GM23248 (cell line): ENCODE data around the gene FHAD1. TPM values are rescaled to one million over a fixed set of nuclear protein-coding genes. Genes with fewer than 3 reads are reported as not detected.

Experiments
- DNase-seq: peaks from one replicate; pipeline ENCODE4 v3.0.0-alpha.2; 2015
- H2AFZ ChIP-seq: fragments of 200-600 bp; sonication (generic); 2 replicates; pipeline ENCODE4 v1.6.1; 2016; ENCODE audit warnings: antibody characterized with exemption
- H3F3A ChIP-seq: fragments of 200-600 bp; sonication (generic); 2 replicates; pipeline ENCODE4 v1.6.1; 2016; ENCODE audit warnings: mild to moderate bottlenecking, antibody characterized with exemption, mixed run types; ENCODE audit not compliant: insufficient read depth
- H3K27ac ChIP-seq: fragments of 200-600 bp; sonication (generic); 2 replicates; pipeline ENCODE4 v1.5.1; 2016; ENCODE audit warnings: mild to moderate bottlenecking
- H3K27me3 ChIP-seq: fragments of 200-600 bp; sonication (generic); replicated peaks from 2 replicates; pipeline ENCODE4 v1.6.1; 2016; ENCODE audit warnings: mild to moderate bottlenecking; ENCODE audit not compliant: insufficient read depth
- H3K36me3 ChIP-seq: fragments of 200-600 bp; sonication (generic); 2 replicates; pipeline ENCODE4 v1.6.1; 2016; ENCODE audit warnings: low read depth, mild to moderate bottlenecking
- H3K4me1 ChIP-seq: fragments of 200-600 bp; sonication (generic); 2 replicates; pipeline ENCODE4 v1.6.1; 2016; ENCODE audit warnings: mild to moderate bottlenecking; ENCODE audit not compliant: insufficient read depth
- H3K4me2 ChIP-seq: fragments of 200-600 bp; sonication (generic); one replicate; pipeline ENCODE4 v1.6.1; 2016; ENCODE audit warnings: mild to moderate bottlenecking; ENCODE audit not compliant: unreplicated experiment
- H3K4me3 ChIP-seq: fragments of 200-600 bp; sonication (generic); 2 replicates; pipeline ENCODE4 v1.5.1; 2016; ENCODE audit warnings: mild to moderate bottlenecking
- H3K79me2 ChIP-seq: fragments of 200-600 bp; sonication (generic); 2 replicates; pipeline ENCODE4 v1.6.1; 2016; ENCODE audit warnings: mild to moderate bottlenecking; ENCODE audit not compliant: insufficient read depth
- H3K9ac ChIP-seq: fragments of 200-600 bp; sonication (generic); 2 replicates; pipeline ENCODE4 v1.6.1; 2016; ENCODE audit warnings: mild to moderate bottlenecking
- H3K9me2 ChIP-seq: fragments of 200-600 bp; sonication (generic); 2 replicates; pipeline ENCODE4 v1.6.1; 2016; ENCODE audit warnings: mixed run types, mild to moderate bottlenecking, moderate library complexity; ENCODE audit not compliant: insufficient read depth
- H3K9me3 ChIP-seq: fragments of 200-600 bp; sonication (generic); one replicate; pipeline ENCODE4 v1.6.1; 2017; ENCODE audit warnings: low read depth
- H4K20me1 ChIP-seq: fragments of 200-600 bp; sonication (generic); 2 replicates; pipeline ENCODE4 v1.6.0; 2016; ENCODE audit not compliant: insufficient read depth
- EZH2 ChIP-seq: fragments of 200-600 bp; sonication (generic); IDR thresholded peaks from 2 replicates; pipeline ENCODE4 v1.6.1; 2018; ENCODE audit warnings: antibody characterized with exemption, mild to moderate bottlenecking; ENCODE audit not compliant: insufficient read depth, poor library complexity, severe bottlenecking
- EZH2phosphoT487 ChIP-seq: fragments of 200-600 bp; sonication (generic); IDR thresholded peaks from 2 replicates; pipeline ENCODE4 v1.6.1; 2018; ENCODE audit warnings: antibody characterized with exemption, moderate library complexity, mild to moderate bottlenecking, low read depth; ENCODE audit not compliant: insufficient read depth
- WGBS, 2 experiments: methylation state at CpG; one replicate each; pipeline ENCODE4 v1.1.6; 2015 to 2017; ENCODE audit warnings: low lambda C conversion rate in 2 of 2, low coverage in 1 of 2; ENCODE audit errors: missing lambda C conversion rate in 2 of 2; 5-methylcytosine and 5-hydroxymethylcytosine counted together
- in situ Hi-C: fragments of 300-500 bp; cut with MboI; formaldehyde crosslinking; loops from 2 replicates; pipeline ENCODE4 v1.15.0; 2020
- polyA plus RNA-seq: library from polyadenylated mRNA; unstranded; fragments of >200 nt; fragmentation: Nextera tagmentation; extraction: Ambion mirVana; gene quantifications from 2 replicates; pipeline ENCODE4 v1.2.1, GENCODE V29; 2016
- total RNA-seq: library from RNA; depleted of rRNA; stranded (reverse); fragments of >200 nt; shearing (Covaris generic); gene quantifications from 2 replicates; pipeline ENCODE4 v1.2.3, GENCODE V29; 2014

The FHAD1 gene
- total and polyA plus RNA-seq, 2 experiments from 2014 or later: 0.24 TPM; not detected in 1

DNA sequence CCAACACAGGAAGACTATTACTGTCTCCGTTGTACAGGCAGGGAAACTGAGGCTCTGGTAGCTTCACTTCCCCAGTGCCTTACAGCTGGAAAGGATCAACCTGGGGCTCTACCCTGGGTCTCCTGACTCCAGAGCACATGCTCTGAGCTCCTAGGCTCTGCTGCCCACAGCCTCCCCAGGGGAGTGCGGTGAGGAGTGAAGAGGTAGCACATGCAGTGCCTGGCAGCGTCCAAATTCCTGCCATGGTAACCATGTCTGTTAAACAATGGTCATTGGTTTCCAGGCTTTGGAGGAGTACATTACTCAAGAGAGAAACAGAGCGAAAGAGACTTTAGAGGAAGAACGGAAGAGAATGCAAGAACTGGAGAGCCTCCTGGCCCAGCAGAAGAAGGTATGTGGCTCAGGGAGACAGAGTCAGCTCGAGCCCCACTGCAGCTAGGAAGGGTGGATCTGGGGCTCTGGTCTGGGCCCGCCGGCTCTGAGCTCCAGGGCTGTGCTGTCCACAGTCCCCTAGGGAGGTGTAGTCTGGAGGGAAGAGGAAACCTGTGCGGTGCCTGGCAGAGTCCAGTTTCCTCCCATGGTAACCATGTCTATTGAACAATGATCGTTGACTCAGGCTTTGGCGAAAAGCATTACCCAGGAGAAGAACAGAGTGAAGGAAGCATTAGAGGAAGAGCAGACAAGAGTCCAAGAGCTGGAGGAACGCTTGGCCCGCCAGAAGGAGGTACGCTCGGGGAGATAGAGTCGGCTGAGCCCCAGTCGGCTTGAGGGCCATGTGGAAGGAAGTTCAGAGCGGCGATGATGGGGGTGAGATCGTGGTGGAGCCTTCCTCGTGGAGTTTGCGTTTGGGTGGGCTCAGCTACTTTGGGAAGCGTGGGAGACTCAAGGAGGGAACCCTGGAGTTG, 98.0 kb downstream of the FHAD1 start:
- Histone ChIP-seq H3K9me2 (no peaks in the 10 kb centered on the region), H3K9me3 (no peaks in the 10 kb centered on the region), H3K79me2 (no peaks in the 10 kb centered on the region), H3K36me3 (no peaks in the 10 kb centered on the region), H3K4me3 (no peak overlapping the region), H3K4me2 (no peak overlapping the region), H2AFZ (no peak overlapping the region), H3K27me3 (no peaks in the 10 kb centered on the region), H3K27ac (no peak overlapping the region), H3F3A (peaks cover 16% of the 10 kb centered on the region; the same call in 1 of the 2 replicates), H3K9ac (no peak overlapping the region), H4K20me1 (no peaks in the 10 kb centered on the region), H3K4me1 (no peaks in the 10 kb centered on the region)
- 91 to 95% methylated on average over 21 to 23 of the region's 23 CpGs for WGBS, 2 experiments
- TF ChIP-seq EZH2phosphoT487 (no peak), EZH2 (no peak)
- no peak for DNase-seq
- in situ Hi-C loops: no loop called here

- 97 to 99% methylated on average over 17 of the region's 17 CpGs for whole genome bisulfite sequencing, 2 experiments
- DNase-seq: no peak
- no peak overlapping the region for H3K4me3 ChIP-seq
Observed at GRCh38 chr1:15345705-15346345, 98.8 kb downstream of the FHAD1 start.

GRCh38 chr1:15346346-15347030, 99.5 kb downstream of the FHAD1 start:
- Histone ChIP-seq H3K9me2 (no peaks in the 10 kb centered on the region), H3K4me2 (no peak overlapping the region), H3K9me3 (no peaks in the 10 kb centered on the region), H3K9ac (no peak overlapping the region), H4K20me1 (no peaks in the 10 kb centered on the region), H3F3A (peaks cover 11% of the 10 kb centered on the region; the same call in 1 of the 2 replicates), H3K27me3 (no peaks in the 10 kb centered on the region), H3K4me3 (no peak overlapping the region), H3K36me3 (no peaks in the 10 kb centered on the region), H3K27ac (no peak overlapping the region), H3K79me2 (no peaks in the 10 kb centered on the region), H2AFZ (no peak overlapping the region), H3K4me1 (no peaks in the 10 kb centered on the region)
- no peak for DNase-seq
- TF ChIP-seq EZH2 (no peak), EZH2phosphoT487 (no peak)
- WGBS, 2 experiments: 96 to 97% methylated on average over 14 of the region's 14 CpGs
- in situ Hi-C loops: no loop called here

More at GRCh38 chr1:15345705-15346345, 98.8 kb downstream of the FHAD1 start:
- Histone ChIP-seq H3K36me3 (no peaks in the 10 kb centered on the region), H3K9ac (no peak overlapping the region), H3K79me2 (no peaks in the 10 kb centered on the region), H3K9me3 (no peaks in the 10 kb centered on the region), H3K4me1 (no peaks in the 10 kb centered on the region), H3K27me3 (no peaks in the 10 kb centered on the region), H2AFZ (no peak overlapping the region), H3K27ac (no peak overlapping the region), H3K4me2 (no peak overlapping the region), H3K9me2 (no peaks in the 10 kb centered on the region), H4K20me1 (no peaks in the 10 kb centered on the region), H3F3A (peaks cover 16% of the 10 kb centered on the region; the same call in 1 of the 2 replicates)
- TF ChIP-seq EZH2phosphoT487 (no peak), EZH2 (no peak)
- in situ Hi-C loops: no loop called here

- H3K9ac ChIP-seq: no peak overlapping the region
- no peaks in the 10 kb centered on the region for H3K9me2 ChIP-seq
- no peaks in the 10 kb centered on the region for H4K20me1 ChIP-seq
- H3K79me2 ChIP-seq: no peaks in the 10 kb centered on the region
- H3K9me3 ChIP-seq: no peaks in the 10 kb centered on the region
- H3K27ac ChIP-seq: no peak overlapping the region
- 96 to 99% methylated on average over 7 of the region's 7 CpGs for WGBS, 2 experiments
- H3F3A ChIP-seq: peaks cover 4% of the 10 kb centered on the region; the same call in 1 of the 2 replicates
- H3K27me3 ChIP-seq: no peaks in the 10 kb centered on the region
- H3K36me3 ChIP-seq: no peaks in the 10 kb centered on the region
- H3K4me2 ChIP-seq: no peak overlapping the region
- TF ChIP-seq EZH2 (no peak), EZH2phosphoT487 (no peak)
- DNase-seq: no peak
- in situ Hi-C loops: no loop called here
- peaks cover 4% of the 10 kb centered on the region; the same call in 1 of the 2 replicates for H3K4me1 ChIP-seq
- H3K4me3 ChIP-seq: no peak overlapping the region
- H2AFZ ChIP-seq: no peak overlapping the region
Observed at GRCh38 chr1:15347182-15347581, 100.2 kb downstream of the FHAD1 start.
